Ovary (tissue), 9 donors: ENCODE data around the gene CHID1. TPM values are rescaled to one million over a fixed set of nuclear protein-coding genes. Genes with fewer than 3 reads are reported as not detected.

Source experiments
- DNase-seq, 5 donors: peaks; one replicate each; pipeline ENCODE4 v3.0.0-alpha.2; 2019 to 2020
- H3K27ac ChIP-seq, 2 donors: fragments of 200-600 bp; one replicate each; pipeline versions ENCODE4 v1.5.1 to v1.8.0; 2019 to 2022
- H3K27me3 ChIP-seq: fragments of 200-600 bp; one replicate; pipeline ENCODE4 v1.8.0; 2022
- H3K36me3 ChIP-seq: fragments of 200-600 bp; sonication (generic); one replicate; pipeline ENCODE4 v1.5.1; 2019
- H3K4me1 ChIP-seq: one replicate; pipeline ENCODE4 v1.8.1; 2013; ENCODE audit warnings: mild to moderate bottlenecking, moderate library complexity; ENCODE audit not compliant: insufficient read depth
- H3K4me3 ChIP-seq: fragments of 200-600 bp; sonication (generic); one replicate; pipeline ENCODE4 v1.5.1; 2017
- H3K9me3 ChIP-seq, 2 donors: fragments of 200-600 bp in 1 of 2; sonication (generic) in 1 of 2; one replicate each; pipeline versions ENCODE4 v1.5.1 to v1.8.1; 2013 to 2019; ENCODE audit warnings: mild to moderate bottlenecking in 1 of 2, moderate library complexity in 1 of 2
- EP300 ChIP-seq: sonication (generic); formaldehyde crosslinking; IDR thresholded peaks from one replicate; pipeline ENCODE4 v1.6.1; 2017; ENCODE audit warnings: antibody characterized with exemption
- POLR2A ChIP-seq: fragments of 450-650 bp; IDR thresholded peaks from one replicate; pipeline ENCODE4 v1.6.1; 2017; ENCODE audit warnings: antibody characterized with exemption, mild to moderate bottlenecking, moderate library complexity
- WGBS, 3 donors: extraction: QIAGEN DNeasy Blood & Tissue Kit in 1 of 3; methylation state at CpG; one replicate each; pipeline versions ENCODE4 v1.1.5 to v1.1.7; 2013 to 2017; 5-methylcytosine and 5-hydroxymethylcytosine counted together
- intact Hi-C, 4 donors: fragments of 100-400 bp; cut with DNase I; formaldehyde crosslinking; loops; one replicate each; pipeline versions ENCODE4 v1.11.0 to v1.15.1; 2022 to 2023
- polyA plus RNA-seq, 2 donors: library from polyadenylated mRNA; stranded (reverse); fragments of 200-250 nt in 1 of 2; fragments of 350-450 nt in 1 of 2; fragmentation: Illumina TruSeq in 1 of 2; extraction: RNeasy Lipid Tissue Mini Kit (QIAGEN cat#74804) in 1 of 2; gene quantifications; one replicate each; pipeline ENCODE4 v1.2.3, GENCODE V29; 2013 to 2014
- small RNA-seq: library from RNA; depleted of rRNA; stranded (forward); fragments of <200 nt; gene quantifications from one replicate; pipeline ENCODE3, GENCODE V24; 2016
- total RNA-seq, 7 donors: library from RNA; depleted of rRNA in 2 of 7; stranded (reverse); fragments of >200 nt in 2 of 7; fragmentation: NEBNext Ultra II Directional in 3 of 7; extraction: Animal tissue kit (Norgen Biotek cat#: 25700) in 3 of 7; gene quantifications; one replicate each; pipeline versions ENCODE4 v1.1.0 to v1.2.4, GENCODE V29; 2016 to 2023
- TF ChIP-seq, protein P1 (sequence below), 3 donors: fragments of 450-650 bp in 2 of 3; fragments of 200-600 bp in 1 of 3; IDR thresholded peaks; one replicate each; pipeline versions ENCODE4 v1.5.1 to v1.8.0; 2016 to 2022; ENCODE audit warnings: antibody characterized with exemption in 3 of 3, mild to moderate bottlenecking in 1 of 3
- donor health status: DM: no; HTN: no; CAD: no; lungs with moderate emphysema.
- donor health status: DM: no; HTN: no; CAD: no.
- donor health status: Bipolar disorder and iron deficiency.
- donor health status: DM: yes; HTN: yes; CAD: no.
- donor health status: DM: no; HTN: no; CAD: no.
- donor health status: DM: yes; HTN: yes; CAD: no.

The CHID1 gene
- total and polyA plus RNA-seq, 9 donors: 41.0 to 90.7 (median 70.6) TPM

GRCh38 chr11:819943-820649 lies 90.5 kb downstream of the CHID1 start:
- intact Hi-C loops: no loop called here
- peak overlapping the region; percentile 64 to 90 for H3K27ac ChIP-seq
- no peaks in the 10 kb centered on the region for H3K27me3 ChIP-seq

DNA sequence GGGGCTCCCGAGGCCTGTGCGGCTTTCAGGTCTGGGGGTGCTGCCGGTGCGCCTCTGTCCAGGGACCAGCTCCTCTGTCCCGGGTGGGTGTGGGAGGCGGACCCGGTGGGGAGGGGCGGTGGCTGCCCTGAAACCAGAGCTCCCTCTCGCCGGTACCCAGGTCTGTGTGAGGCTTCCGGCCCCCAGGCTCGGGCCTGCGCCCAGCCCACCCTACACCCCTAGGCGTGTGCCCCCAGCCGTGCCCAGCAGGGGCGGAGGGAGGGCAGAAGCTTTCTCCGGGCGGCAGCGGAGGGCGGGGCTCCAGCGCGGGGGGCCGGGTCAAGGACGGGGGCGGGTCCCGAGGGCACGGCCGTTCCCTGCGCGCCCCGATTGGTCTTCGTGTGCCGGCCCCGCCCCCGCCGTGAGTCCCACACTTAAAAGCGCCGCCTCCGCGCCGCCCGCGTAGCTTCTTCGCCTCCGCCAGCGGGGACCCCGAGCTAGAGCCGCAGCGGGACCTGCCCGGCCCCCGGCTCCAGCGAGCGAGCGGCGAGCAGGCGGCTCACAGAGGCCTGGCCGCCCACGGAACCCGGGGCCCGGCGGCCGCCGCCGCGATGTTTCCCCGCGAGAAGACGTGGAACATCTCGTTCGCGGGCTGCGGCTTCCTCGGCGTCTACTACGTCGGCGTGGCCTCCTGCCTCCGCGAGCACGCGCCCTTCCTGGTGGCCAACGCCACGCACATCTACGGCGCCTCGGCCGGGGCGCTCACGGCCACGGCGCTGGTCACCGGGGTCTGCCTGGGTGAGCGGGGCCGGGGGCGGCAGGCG lies 91.3 kb downstream of the CHID1 start:
- Histone ChIP-seq H3K4me1 (peaks cover 14% of the 10 kb centered on the region), H3K27me3 (no peaks in the 10 kb centered on the region), H3K36me3 (peaks cover 2% of the 10 kb centered on the region), H3K9me3 (no peaks in the 10 kb centered on the region), H3K4me3 (peak overlapping the region; percentile 86), H3K27ac (peak overlapping the region; percentile 64 to 90)
- TF ChIP-seq, protein P1, sequence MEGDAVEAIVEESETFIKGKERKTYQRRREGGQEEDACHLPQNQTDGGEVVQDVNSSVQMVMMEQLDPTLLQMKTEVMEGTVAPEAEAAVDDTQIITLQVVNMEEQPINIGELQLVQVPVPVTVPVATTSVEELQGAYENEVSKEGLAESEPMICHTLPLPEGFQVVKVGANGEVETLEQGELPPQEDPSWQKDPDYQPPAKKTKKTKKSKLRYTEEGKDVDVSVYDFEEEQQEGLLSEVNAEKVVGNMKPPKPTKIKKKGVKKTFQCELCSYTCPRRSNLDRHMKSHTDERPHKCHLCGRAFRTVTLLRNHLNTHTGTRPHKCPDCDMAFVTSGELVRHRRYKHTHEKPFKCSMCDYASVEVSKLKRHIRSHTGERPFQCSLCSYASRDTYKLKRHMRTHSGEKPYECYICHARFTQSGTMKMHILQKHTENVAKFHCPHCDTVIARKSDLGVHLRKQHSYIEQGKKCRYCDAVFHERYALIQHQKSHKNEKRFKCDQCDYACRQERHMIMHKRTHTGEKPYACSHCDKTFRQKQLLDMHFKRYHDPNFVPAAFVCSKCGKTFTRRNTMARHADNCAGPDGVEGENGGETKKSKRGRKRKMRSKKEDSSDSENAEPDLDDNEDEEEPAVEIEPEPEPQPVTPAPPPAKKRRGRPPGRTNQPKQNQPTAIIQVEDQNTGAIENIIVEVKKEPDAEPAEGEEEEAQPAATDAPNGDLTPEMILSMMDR (IDR thresholded peaks at IDR 0.05): peak in 2 of 3 donors; percentile 14 to 47
- peak; percentile 80 for TF ChIP-seq POLR2A
- TF ChIP-seq EP300: no peak
- 0 to 1% (median 1%) methylated on average over 31 to 96 of the region's 96 CpGs for WGBS, 3 donors
- intact Hi-C loops: no loop called here
- DNase-seq: peak; percentile 90 to 94 (median 92)

More at GRCh38 chr11:819943-820649, 90.5 kb downstream of the CHID1 start:
- peaks cover 2% of the 10 kb centered on the region for H3K36me3 ChIP-seq
- DNase-seq: peak; percentile 69 to 87 (median 83)
- H3K4me1 ChIP-seq: peaks cover 14% of the 10 kb centered on the region
- peak overlapping the region; percentile 86 for H3K4me3 ChIP-seq
- H3K9me3 ChIP-seq: no peaks in the 10 kb centered on the region
- WGBS, 3 donors: 1 to 2% (median 2%) methylated on average over 47 of the region's 47 CpGs
- TF ChIP-seq POLR2A: no peak
- TF ChIP-seq EP300: no peak
- TF ChIP-seq, protein P1 (IDR thresholded peaks at IDR 0.05): no peak

GRCh38 chr11:818396-819128 lies 92.0 kb downstream of the CHID1 start, which contains the start of gene PNPLA2:
Gene PNPLA2 (plus strand): TSS chr11:818914. CDS start chr11:819719, 805 bp downstream.
- peak within 1 kb of the TSS; percentile 86 for H3K4me3 ChIP-seq
- peaks cover 2% of the 10 kb centered on the region for H3K36me3 ChIP-seq
- TF ChIP-seq, protein P1 (IDR thresholded peaks at IDR 0.05): no peak
- TF ChIP-seq POLR2A (peak; percentile 37), EP300 (no peak)
- no peaks in the 10 kb centered on the region for H3K9me3 ChIP-seq
- H3K27me3 ChIP-seq: no peaks in the 10 kb centered on the region
- intact Hi-C loops: no loop called here
- H3K4me1 ChIP-seq: peaks cover 14% of the 10 kb centered on the region
- peak within 1 kb of the TSS; percentile 64 to 90 for H3K27ac ChIP-seq
- DNase-seq: peak in 3 of 5 donors; percentile 65 to 79 (median 78)
- 9 to 12% (median 10%) methylated on average over 20 of the region's 20 CpGs for WGBS, 3 donors

Small RNA genes lying within 50 kb of the gene (small RNA-seq; reads per million reads assigned to genes)
- gene RNU6-1025P: not detected

Other genes starting within 250 kb of the CHID1 start
- 10 to 100 TPM; 15.5 to 43.4 (median 34.1) TPM for gene DEAF1, start 215.6 kb downstream of the CHID1 start, total RNA-seq
- 10 to 100 TPM; 10.2 to 23.9 TPM for gene DEAF1, start 215.6 kb downstream of the CHID1 start, polyA plus RNA-seq
- gene TMEM80, start 215.0 kb downstream of the CHID1 start, total RNA-seq: 10 to 100 TPM; 15.4 to 38.0 (median 30.5) TPM
- 10 to 100 TPM; 28.9 to 37.6 TPM for gene TMEM80, start 215.0 kb downstream of the CHID1 start, polyA plus RNA-seq
- 10 to 100 TPM; 20.6 to 57.9 (median 34.2) TPM for gene EPS8L2, start 204.6 kb downstream of the CHID1 start, total RNA-seq
- gene EPS8L2, start 204.6 kb downstream of the CHID1 start, polyA plus RNA-seq: 10 to 100 TPM in 1 of 2 donors, 1 to 10 TPM in 1; 5.9 to 17.4 TPM
- gene TALDO1, start 163.3 kb downstream of the CHID1 start, total RNA-seq: 100 to 1,000 TPM in 6 of 7 donors, 10 to 100 TPM in 1; 75.0 to 134 (median 117) TPM
- gene TALDO1, start 163.3 kb downstream of the CHID1 start, polyA plus RNA-seq: 100 to 1,000 TPM in 1 of 2 donors, 10 to 100 TPM in 1; 76.8 to 103 TPM
- gene GATD1, start 133.3 kb downstream of the CHID1 start, total RNA-seq: 10 to 100 TPM; 14.7 to 79.8 (median 59.9) TPM
- gene GATD1, start 133.3 kb downstream of the CHID1 start, polyA plus RNA-seq: 10 to 100 TPM in 1 of 2 donors, 1 to 10 TPM in 1; 9.4 to 52.1 TPM
- gene CEND1, start 120.7 kb downstream of the CHID1 start, total RNA-seq: under 1 TPM in 1 of 7 donors, not detected in 6; 0.15 TPM
- gene CEND1, start 120.7 kb downstream of the CHID1 start, polyA plus RNA-seq: under 1 TPM in 1 of 2 donors, not detected in 1; 0.07 TPM
- gene SLC25A22, start 112.5 kb downstream of the CHID1 start, total RNA-seq: 10 to 100 TPM in 6 of 7 donors, 1 to 10 TPM in 1; 6.6 to 23.3 (median 16.7) TPM
- gene SLC25A22, start 112.5 kb downstream of the CHID1 start, polyA plus RNA-seq: 10 to 100 TPM in 1 of 2 donors, under 1 TPM in 1; 0.42 to 11.3 TPM
- gene PIDD1, start 105.6 kb downstream of the CHID1 start, total RNA-seq: 10 to 100 TPM; 10.1 to 18.1 (median 14.1) TPM
- gene PIDD1, start 105.6 kb downstream of the CHID1 start, polyA plus RNA-seq: 10 to 100 TPM in 1 of 2 donors, under 1 TPM in 1; 0.23 to 14.0 TPM
- gene RPLP2, start 100.8 kb downstream of the CHID1 start, total RNA-seq: 1,000 to 10,000 TPM in 5 of 7 donors, 100 to 1,000 TPM in 2; 901 to 4,238 (median 3,176) TPM
- 1,000 to 10,000 TPM in 1 of 2 donors, 100 to 1,000 TPM in 1; 237 to 2,243 TPM for gene RPLP2, start 100.8 kb downstream of the CHID1 start, polyA plus RNA-seq
- gene PNPLA2, start 91.9 kb downstream of the CHID1 start, total RNA-seq: 10 to 100 TPM; 33.0 to 98.2 (median 83.0) TPM
- gene PNPLA2, start 91.9 kb downstream of the CHID1 start, polyA plus RNA-seq: 10 to 100 TPM; 12.9 to 91.5 TPM
- gene CRACR2B, start 82.9 kb downstream of the CHID1 start, total RNA-seq: 1 to 10 TPM; 1.2 to 6.5 (median 3.9) TPM
- 1 to 10 TPM in 1 of 2 donors, under 1 TPM in 1; 0.18 to 5.0 TPM for gene CRACR2B, start 82.9 kb downstream of the CHID1 start, polyA plus RNA-seq
- gene CD151, start 77.9 kb downstream of the CHID1 start, total RNA-seq: 100 to 1,000 TPM in 6 of 7 donors, 10 to 100 TPM in 1; 32.9 to 243 (median 176) TPM
- 100 to 1,000 TPM in 1 of 2 donors, 10 to 100 TPM in 1; 46.3 to 168 TPM for gene CD151, start 77.9 kb downstream of the CHID1 start, polyA plus RNA-seq
- 10 to 100 TPM; 26.8 to 89.3 (median 62.7) TPM for gene POLR2L, start 68.3 kb downstream of the CHID1 start, total RNA-seq
- gene POLR2L, start 68.3 kb downstream of the CHID1 start, polyA plus RNA-seq: 10 to 100 TPM in 1 of 2 donors, 1 to 10 TPM in 1; 4.9 to 67.3 TPM
- gene TSPAN4, start 68.0 kb downstream of the CHID1 start, total RNA-seq: 100 to 1,000 TPM in 1 of 7 donors, 10 to 100 TPM in 6; 66.6 to 109 (median 89.7) TPM
- 100 to 1,000 TPM in 1 of 2 donors, 1 to 10 TPM in 1; 6.4 to 124 TPM for gene TSPAN4, start 68.0 kb downstream of the CHID1 start, polyA plus RNA-seq
- 10 to 100 TPM; 27.7 to 80.1 (median 54.0) TPM for gene AP2A2, start 15.1 kb upstream of the CHID1 start, total RNA-seq
- gene AP2A2, start 15.1 kb upstream of the CHID1 start, polyA plus RNA-seq: 100 to 1,000 TPM in 1 of 2 donors, 10 to 100 TPM in 1; 31.1 to 151 TPM
- 1 to 10 TPM in 1 of 7 donors, under 1 TPM in 5, not detected in 1; 0.23 to 7.2 (median 0.41) TPM for gene MUC6, start 125.9 kb upstream of the CHID1 start, total RNA-seq
- under 1 TPM; 0.02 to 0.06 TPM for gene MUC6, start 125.9 kb upstream of the CHID1 start, polyA plus RNA-seq
- gene MUC2, start 164.1 kb upstream of the CHID1 start, total RNA-seq: 1 to 10 TPM in 1 of 7 donors, under 1 TPM in 3, not detected in 3; 0.02 to 3.3 (median 0.27) TPM
- gene MUC2, start 164.1 kb upstream of the CHID1 start, polyA plus RNA-seq: under 1 TPM in 1 of 2 donors, not detected in 1; 0.02 TPM
- under 1 TPM in 1 of 7 donors, not detected in 6; 0.03 TPM for gene MUC5AC, start 247.1 kb upstream of the CHID1 start, total RNA-seq
- gene MUC5AC, start 247.1 kb upstream of the CHID1 start, polyA plus RNA-seq: not detected